ENCODE data around the gene MACROD2.

Gene MACROD2

GRCh38 chr20:14838663-14839628 is 843.6 kb downstream of the MACROD2 start:
- ChIA-PET POLR2A (no interaction called here), CTCF (interaction anchor here (0.6 to 1.0 kb wide), 4 partner anchors 10 to 524 kb away, joined by 3 to 6 read pairs (median 5); no protein-coding TSS in a partner anchor)
- peak overlapping the region; percentile 77 for H3K27ac ChIP-seq (ENCODE audit: extremely low read depth, low read depth, low read length)
- no peaks in the 10 kb centered on the region for H3K9me3 ChIP-seq (ENCODE audit: control insufficient read depth, insufficient read depth, low read depth, low read length)
- H3K4me1 ChIP-seq (ENCODE audit: control insufficient read depth, insufficient read depth, low read length): peaks cover 15% of the 10 kb centered on the region
- H3K4me3 ChIP-seq (ENCODE audit: low read depth, low read length): no peak overlapping the region
- H3K36me3 ChIP-seq (ENCODE audit: control insufficient read depth in 2 of 2, insufficient read depth in 1 of 2, low read length in 2 of 2): no peaks in the 10 kb centered on the region
- TF ChIP-seq ZNF521 (tag by site-specific recombination; IDR thresholded peaks at IDR 0.05) (no peak), ZSCAN23 (tag by site-specific recombination; IDR thresholded peaks at IDR 0.05) (no peak), WT1 (tag by site-specific recombination; IDR thresholded peaks at IDR 0.05) (peak; percentile 96), PRDM2 (tag by site-specific recombination; IDR thresholded peaks at IDR 0.05; ENCODE audit: borderline replicate concordance) (no peak), ZNF843 (tag by site-specific recombination; IDR thresholded peaks at IDR 0.05) (peak; percentile 68; the same call in 1 of the 2 replicates), ZNF768 (tag by site-specific recombination; IDR thresholded peaks at IDR 0.05) (no peak), FEZF1 (tag by site-specific recombination; IDR thresholded peaks at IDR 0.05) (peak; percentile 49; the same call in 1 of the 2 replicates), SALL2 (tag by site-specific recombination; IDR thresholded peaks at IDR 0.05; ENCODE audit: borderline replicate concordance) (no peak), ZNF692 (tag by site-specific recombination; IDR thresholded peaks at IDR 0.05) (no peak), ZNF148 (tag by site-specific recombination; IDR thresholded peaks at IDR 0.05; ENCODE audit: borderline replicate concordance) (no peak), ZSCAN30 (tag by site-specific recombination; IDR thresholded peaks at IDR 0.05) (0 out of 2 replicates have a peak, but pooled peaks have one; percentile 40), PRDM6 (tag by site-specific recombination; IDR thresholded peaks at IDR 0.05) (peak; percentile 76), ZNF341 (tag by site-specific recombination; IDR thresholded peaks at IDR 0.05; ENCODE audit: low read depth) (no peak), KLF17 (tag by site-specific recombination; IDR thresholded peaks at IDR 0.05) (no peak), ZBTB7A (tag by site-specific recombination; IDR thresholded peaks at IDR 0.05; ENCODE audit: low read depth) (no peak), ZNF747 (tag by site-specific recombination; IDR thresholded peaks at IDR 0.05) (no peak), PRDM4 (tag by site-specific recombination; IDR thresholded peaks at IDR 0.05) (peak; percentile 64), ZNF488 (tag by site-specific recombination; IDR thresholded peaks at IDR 0.05) (no peak), ZXDB (tag by site-specific recombination; IDR thresholded peaks at IDR 0.05) (peak; percentile 34; the same call in 1 of the 2 replicates)
